T-helper 17 cell (primary cell): ENCODE data around the gene MINDY3. TPM values are rescaled to one million over a fixed set of nuclear protein-coding genes. Genes with fewer than 3 reads are reported as not detected.

Source experiments
- ATAC-seq: fragments of 150-1000 bp; cut with Tn5 transposase; 2 replicates; pipeline ENCODE4 v1.10.0; 2021; ENCODE audit warnings: mild to moderate bottlenecking, moderate library complexity
- DNase-seq, 3 donors: peaks; one replicate each; pipeline versions ENCODE4 v3.0.0 to v3.0.0-alpha.2; 2020 to 2021
- H3K9me3 ChIP-seq: one replicate; pipeline ENCODE4 v1.7.0; 2013; ENCODE audit warnings: low read length, mild to moderate bottlenecking; ENCODE audit not compliant: control insufficient read depth, poor library complexity, severe bottlenecking
- H3K27ac Mint-ChIP-seq: one replicate; pipeline ENCODE4 v1.8.0; 2022; ENCODE audit warnings: mild to moderate bottlenecking, moderate library complexity, mixed read lengths
- H3K27me3 Mint-ChIP-seq: one replicate; pipeline ENCODE4 v1.8.0; 2022; ENCODE audit warnings: mixed read lengths
- H3K36me3 Mint-ChIP-seq: one replicate; pipeline ENCODE4 v1.8.0; 2022; ENCODE audit warnings: low read depth, mixed read lengths
- H3K4me1 Mint-ChIP-seq: one replicate; pipeline ENCODE4 v1.8.0; 2022; ENCODE audit warnings: mild to moderate bottlenecking, mixed read lengths
- H3K4me3 Mint-ChIP-seq: one replicate; pipeline ENCODE4 v1.8.0; 2022; ENCODE audit warnings: mild to moderate bottlenecking, moderate library complexity, mixed read lengths
- total RNA-seq, 4 donors: library from RNA in 2 of 4; stranded (reverse) in 2 of 4; gene quantifications; one replicate each; pipeline ENCODE4 v1.2.3 and lab custom pipeline; 2022 to 2026

The MINDY3 gene
- total RNA-seq, 2 donors from 2014 or later, result 22.2 to 34.1 TPM

- no peak overlapping the region for H3K4me3 Mint-ChIP-seq
- no peak overlapping the region for H3K27ac Mint-ChIP-seq
- H3K27me3 Mint-ChIP-seq, result peaks cover 55% of the 10 kb centered on the region
- no peaks in the 10 kb centered on the region for H3K9me3 ChIP-seq
- ATAC-seq (no peak), DNase-seq (no peak)
- peaks cover 2% of the 10 kb centered on the region for H3K4me1 Mint-ChIP-seq
- H3K36me3 Mint-ChIP-seq, result peaks cover 3% of the 10 kb centered on the region
Observed at GRCh38 chr10:15744217-15744865, 116.0 kb downstream of the MINDY3 start.

GRCh38 chr10:15743443-15743842, 116.9 kb downstream of the MINDY3 start:
- Mint-ChIP-seq H3K27ac (no peak overlapping the region), H3K27me3 (peaks cover 56% of the 10 kb centered on the region), H3K4me1 (peaks cover 2% of the 10 kb centered on the region), H3K36me3 (peaks cover 3% of the 10 kb centered on the region), H3K4me3 (no peak overlapping the region)
- ATAC-seq (no peak), DNase-seq (no peak)
- H3K9me3 ChIP-seq, result no peaks in the 10 kb centered on the region

GRCh38 chr10:15742836-15743235, 117.5 kb downstream of the MINDY3 start:
- no peak for ATAC-seq
- Mint-ChIP-seq H3K27ac (no peak overlapping the region), H3K4me1 (peaks cover 2% of the 10 kb centered on the region), H3K4me3 (no peak overlapping the region), H3K36me3 (peaks cover 3% of the 10 kb centered on the region), H3K27me3 (peaks cover 53% of the 10 kb centered on the region)
- no peaks in the 10 kb centered on the region for H3K9me3 ChIP-seq
- DNase-seq, result no peak

- H3K36me3 Mint-ChIP-seq, result peaks cover 3% of the 10 kb centered on the region
- H3K27ac Mint-ChIP-seq, result no peak overlapping the region
- DNase-seq (no peak), ATAC-seq (no peak)
- no peaks in the 10 kb centered on the region for H3K9me3 ChIP-seq
- no peak overlapping the region for H3K4me3 Mint-ChIP-seq
- peaks cover 2% of the 10 kb centered on the region for H3K4me1 Mint-ChIP-seq
- H3K27me3 Mint-ChIP-seq, result peaks cover 53% of the 10 kb centered on the region
Observed at GRCh38 chr10:15742102-15742501, 118.2 kb downstream of the MINDY3 start.

GRCh38 chr10:15741581-15741980, 118.7 kb downstream of the MINDY3 start:
- Mint-ChIP-seq H3K4me3 (peak overlapping the region; percentile 71), H3K27me3 (peaks cover 48% of the 10 kb centered on the region), H3K36me3 (peaks cover 3% of the 10 kb centered on the region), H3K4me1 (peaks cover 2% of the 10 kb centered on the region), H3K27ac (no peak overlapping the region)
- ATAC-seq (no peak), DNase-seq (no peak)
- H3K9me3 ChIP-seq, result no peaks in the 10 kb centered on the region

GRCh38 chr10:15740261-15740660, 120.0 kb downstream of the MINDY3 start:
- H3K4me1 Mint-ChIP-seq, result peaks cover 2% of the 10 kb centered on the region
- no peak for DNase-seq
- H3K27ac Mint-ChIP-seq, result no peak overlapping the region
- ATAC-seq, result no peak
- no peak overlapping the region for H3K4me3 Mint-ChIP-seq
- peaks cover 56% of the 10 kb centered on the region for H3K27me3 Mint-ChIP-seq
- H3K9me3 ChIP-seq, result no peaks in the 10 kb centered on the region
- H3K36me3 Mint-ChIP-seq, result peaks cover 5% of the 10 kb centered on the region

GRCh38 chr10:15739254-15739970, 120.9 kb downstream of the MINDY3 start:
- H3K27me3 Mint-ChIP-seq, result peaks cover 54% of the 10 kb centered on the region
- H3K27ac Mint-ChIP-seq, result no peak overlapping the region
- ATAC-seq, result no peak
- peaks cover 5% of the 10 kb centered on the region for H3K36me3 Mint-ChIP-seq
- no peak overlapping the region for H3K4me3 Mint-ChIP-seq
- H3K4me1 Mint-ChIP-seq, result peaks cover 2% of the 10 kb centered on the region
- DNase-seq, result no peak
- H3K9me3 ChIP-seq, result no peaks in the 10 kb centered on the region

- Mint-ChIP-seq H3K36me3 (peaks cover 5% of the 10 kb centered on the region), H3K27me3 (peaks cover 50% of the 10 kb centered on the region), H3K4me1 (peaks cover 2% of the 10 kb centered on the region), H3K27ac (no peak overlapping the region), H3K4me3 (no peak overlapping the region)
- DNase-seq (no peak), ATAC-seq (no peak)
- no peaks in the 10 kb centered on the region for H3K9me3 ChIP-seq
Observed at GRCh38 chr10:15738270-15738925, 121.9 kb downstream of the MINDY3 start.

GRCh38 chr10:15737656-15738055, 122.7 kb downstream of the MINDY3 start:
- DNase-seq (no peak), ATAC-seq (no peak)
- Mint-ChIP-seq H3K27me3 (peaks cover 42% of the 10 kb centered on the region), H3K36me3 (peaks cover 5% of the 10 kb centered on the region), H3K4me3 (no peak overlapping the region), H3K27ac (no peak overlapping the region), H3K4me1 (peaks cover 2% of the 10 kb centered on the region)
- H3K9me3 ChIP-seq, result no peaks in the 10 kb centered on the region

- H3K4me3 Mint-ChIP-seq, result no peak overlapping the region
- H3K27ac Mint-ChIP-seq, result no peak overlapping the region
- ATAC-seq, result no peak
Observed at GRCh38 chr10:15735763-15736162, 124.5 kb downstream of the MINDY3 start.

GRCh38 chr10:15730341-15730740, 130.0 kb downstream of the MINDY3 start:
- H3K36me3 Mint-ChIP-seq, result peaks cover 4% of the 10 kb centered on the region
- no peak for ATAC-seq
- H3K27ac Mint-ChIP-seq, result no peak overlapping the region
- H3K9me3 ChIP-seq, result no peaks in the 10 kb centered on the region
- peaks cover 1% of the 10 kb centered on the region for H3K27me3 Mint-ChIP-seq
- no peak overlapping the region for H3K4me3 Mint-ChIP-seq
- no peaks in the 10 kb centered on the region for H3K4me1 Mint-ChIP-seq
- no peak for DNase-seq

More at GRCh38 chr10:15735763-15736162, 124.5 kb downstream of the MINDY3 start:
- DNase-seq, result no peak
- H3K9me3 ChIP-seq, result no peaks in the 10 kb centered on the region
- H3K4me1 Mint-ChIP-seq, result no peaks in the 10 kb centered on the region
- peaks cover 6% of the 10 kb centered on the region for H3K36me3 Mint-ChIP-seq
- peaks cover 27% of the 10 kb centered on the region for H3K27me3 Mint-ChIP-seq

- Mint-ChIP-seq H3K36me3 (peaks cover 4% of the 10 kb centered on the region), H3K4me3 (no peak overlapping the region), H3K4me1 (no peaks in the 10 kb centered on the region), H3K27me3 (no peaks in the 10 kb centered on the region), H3K27ac (no peak overlapping the region)
- no peak for DNase-seq
- no peak for ATAC-seq
- H3K9me3 ChIP-seq, result no peaks in the 10 kb centered on the region
Observed at GRCh38 chr10:15729890-15730289, 130.4 kb downstream of the MINDY3 start.
